HepG2 (cell line): ENCODE measurements around the gene CALML6. TPM values are rescaled to one million over a fixed set of nuclear protein-coding genes. Genes with fewer than 3 reads are reported as not detected.

Experiments used
- ATAC-seq: fragments of 200-7000 bp; cut with Tn5 transposase; 3 replicates; pipeline ENCODE4 v1.9.1; 2020; ENCODE audit warnings: mild to moderate bottlenecking, moderate library complexity
- BruUV-seq: library from RNA; stranded (reverse); fragments of 400-500 nt; replicated peaks from 2 replicates; lab custom pipeline; 2021; lab: Mats Ljungman, UMichigan
- CTCF ChIA-PET: fragments of 300-600 bp; formaldehyde crosslinking; extraction: SDS; loops from one replicate; lab custom pipeline; 2021; ENCODE audit warnings: low total read pairs, inconsistent platforms, low intra/inter-chr PET ratio; lab: Yijun Ruan, JAX
- POLR2A ChIA-PET: fragments of 350-600 bp; sonication (Branson Sonifier 250); formaldehyde crosslinking; loops from one replicate; lab custom pipeline; 2020; ENCODE audit warnings: antibody characterized with exemption, inconsistent platforms; lab: Yijun Ruan, JAX
- DNase-seq: peaks from one replicate; pipeline ENCODE4 v3.0.0-alpha.2; 2015; ENCODE audit warnings: low spot score
- FAIRE-seq: peaks from 3 replicates; lab custom pipeline; 2011; peaks lifted over from hg19 to GRCh38; lab: Jason Lieb, UNC
- H2AFZ ChIP-seq: one replicate; pipeline ENCODE4 v1.6.1; 2011; ENCODE audit warnings: low read length, inconsistent platforms
- H3K27ac ChIP-seq: fragments of 300-600 bp; 3 replicates; pipeline ENCODE4 v1.8.0; 2011; ENCODE audit warnings: mixed run types, mild to moderate bottlenecking, mixed read lengths, low read length, inconsistent platforms; ENCODE audit not compliant: insufficient read depth; ENCODE audit errors: extremely low read length
- H3K27me3 ChIP-seq, 2 experiments: fragments of 200-600 bp in 1 of 2; 2 replicates in 1 of 2; 3 replicates in 1 of 2; pipeline versions ENCODE4 v1.6.0 to v1.8.0; 2011; ENCODE audit warnings: low read length in 2 of 2, mild to moderate bottlenecking in 2 of 2, moderate library complexity in 2 of 2, inconsistent platforms in 1 of 2; ENCODE audit not compliant: insufficient read depth in 2 of 2, control insufficient read depth in 1 of 2
- H3K36me3 ChIP-seq, 2 experiments: fragments of 200-600 bp in 1 of 2; replicated peaks in 1 of 2; 2 replicates in 1 of 2; 3 replicates in 1 of 2; pipeline versions ENCODE4 v1.5.1 to v1.8.0; 2011; ENCODE audit warnings: low read length in 2 of 2, inconsistent platforms in 1 of 2; ENCODE audit not compliant: insufficient read depth in 2 of 2, control insufficient read depth in 1 of 2
- H3K4me1 ChIP-seq: 2 replicates; pipeline ENCODE4 v1.5.1; 2012; ENCODE audit warnings: low read length, inconsistent platforms; ENCODE audit not compliant: insufficient read depth
- H3K4me2 ChIP-seq: 2 replicates; pipeline ENCODE4 v1.6.0; 2011; ENCODE audit warnings: low read depth, low read length, inconsistent platforms
- H3K4me3 ChIP-seq, 3 experiments: fragments of 200-600 bp in 1 of 3; sonication (generic), shearing (Covaris generic) in 1 of 3; replicated peaks in 1 of 3; 2 replicates each; pipeline ENCODE4 v1.5.1; 2011 to 2016; ENCODE audit warnings: low read length in 3 of 3, inconsistent platforms in 2 of 3, low read depth in 2 of 3, mild to moderate bottlenecking in 2 of 3, control low read depth in 1 of 3, mixed read lengths in 1 of 3; ENCODE audit not compliant: insufficient read depth in 1 of 3
- H3K79me2 ChIP-seq: one replicate; pipeline ENCODE4 v1.6.1; 2011; ENCODE audit warnings: low read length, inconsistent platforms; ENCODE audit not compliant: insufficient read depth
- H3K9ac ChIP-seq: 2 replicates; pipeline ENCODE4 v1.6.0; 2011; ENCODE audit warnings: mild to moderate bottlenecking, low read depth, low read length, inconsistent platforms; ENCODE audit not compliant: insufficient read depth
- H3K9me3 ChIP-seq: 2 replicates; pipeline ENCODE4 v1.5.1; 2012; ENCODE audit warnings: mild to moderate bottlenecking, low read length
- H4K20me1 ChIP-seq: 2 replicates; pipeline ENCODE4 v1.6.0; 2011; ENCODE audit warnings: inconsistent platforms, mild to moderate bottlenecking, low read length, moderate library complexity; ENCODE audit not compliant: insufficient read depth
- BRCA1 ChIP-seq: sonication (generic); formaldehyde crosslinking; IDR thresholded peaks from 2 replicates; pipeline ENCODE4 v1.4.0; 2020; ENCODE audit warnings: missing genetic modification reagents
- ELF4 ChIP-seq: sonication (generic); formaldehyde crosslinking; IDR thresholded peaks from 2 replicates; pipeline ENCODE4 v1.5.0; 2020; ENCODE audit warnings: missing genetic modification reagents, mild to moderate bottlenecking, moderate library complexity, borderline replicate concordance
- NPAS2 ChIP-seq: sonication (generic); formaldehyde crosslinking; IDR thresholded peaks from 2 replicates; pipeline ENCODE4 v1.8.0; 2022; ENCODE audit warnings: mild to moderate bottlenecking, missing genetic modification reagents, borderline replicate concordance
- SIN3B ChIP-seq: fragments of 150-350 bp; IDR thresholded peaks from 2 replicates; pipeline ENCODE4 v1.6.1; 2014; ENCODE audit warnings: low read length
- SIX1 ChIP-seq: sonication (generic); formaldehyde crosslinking; IDR thresholded peaks from 2 replicates; pipeline ENCODE4 v1.4.0; 2020; ENCODE audit warnings: missing genetic modification reagents, borderline replicate concordance
- TRIM24 ChIP-seq: sonication (generic); formaldehyde crosslinking; IDR thresholded peaks from 2 replicates; pipeline ENCODE4 v1.8.0; 2022; ENCODE audit warnings: mild to moderate bottlenecking, missing genetic modification reagents
- ZNF431 ChIP-seq: sonication (generic); formaldehyde crosslinking; IDR thresholded peaks from 2 replicates; pipeline ENCODE4 v1.9.0; 2022; ENCODE audit warnings: missing genetic modification reagents, low read depth, mild to moderate bottlenecking, borderline replicate concordance
- ZNF460 ChIP-seq: sonication (generic); formaldehyde crosslinking; IDR thresholded peaks from 2 replicates; pipeline ENCODE4 v1.5.1; 2020; ENCODE audit warnings: missing genetic modification reagents, mild to moderate bottlenecking, borderline replicate concordance
- ZNF780A ChIP-seq: sonication (generic); formaldehyde crosslinking; IDR thresholded peaks from 2 replicates; pipeline ENCODE4 v1.8.0; 2022; ENCODE audit warnings: mild to moderate bottlenecking, missing genetic modification reagents, moderate library complexity
- ZNF790 ChIP-seq: sonication (generic); formaldehyde crosslinking; IDR thresholded peaks from 2 replicates; pipeline ENCODE4 v1.8.0; 2022; ENCODE audit warnings: missing genetic modification reagents, mild to moderate bottlenecking, borderline replicate concordance
- WGBS: methylation state at CpG from one replicate; pipeline ENCODE4 v1.1.6; 2017; ENCODE audit warnings: low lambda C conversion rate; 5-methylcytosine and 5-hydroxymethylcytosine counted together
- in situ Hi-C: cut with HindIII; loops from 2 replicates; pipeline ENCODE4 v1.10.0; 2017; ENCODE audit warnings: low pct_unique_long_range_greater_than_20kb; ENCODE audit not compliant: extremely low pct_ligation_motif_present
- intact Hi-C: fragments of 100-400 bp; cut with micrococcal nuclease; formaldehyde crosslinking; loops from one replicate; pipeline ENCODE4 v1.10.0; 2022; ENCODE audit not compliant: unreplicated experiment
- polyA plus RNA-seq, 8 experiments: library from polyadenylated mRNA; depleted of rRNA in 3 of 8; stranded (reverse) in 7 of 8; unstranded in 1 of 8; fragments of >200 nt; fragmentation: Illumina TruSeq in 4 of 8; extraction: Trizol in 4 of 8; gene quantifications; 2 replicates each; pipeline versions ENCODE4 v1.2.1 to v1.2.3, GENCODE V29; 2011 to 2016; ENCODE audit warnings: low read depth in 4 of 8, missing spikeins in 1 of 8, mixed read lengths in 1 of 8; ENCODE audit not compliant: insufficient read depth in 1 of 8
- total RNA-seq, 5 experiments: library from RNA; depleted of rRNA; stranded (reverse); fragments of >200 nt; fragmentation: Illumina TruSeq; extraction: Trizol; gene quantifications; 2 replicates each; pipeline ENCODE4 v1.2.3, GENCODE V29; 2016; ENCODE audit warnings: low read depth in 1 of 5
- TF ChIP-seq, protein P1 (sequence below): sonication (generic); formaldehyde crosslinking; conservative IDR thresholded peaks from 2 replicates; pipeline ENCODE4 v1.8.1; 2023; ENCODE audit warnings: missing genetic modification reagents
- TF ChIP-seq, protein P2 (sequence below): IDR thresholded peaks from 2 replicates; pipeline ENCODE4 v1.6.1; 2012; ENCODE audit warnings: low read depth, low read length, improper control_type of control experiment
- TF ChIP-seq, protein P3 (sequence below): sonication (generic); formaldehyde crosslinking; IDR thresholded peaks from 2 replicates; pipeline ENCODE4 v1.4.0; 2020; ENCODE audit warnings: missing genetic modification reagents

The CALML6 gene
- total and polyA plus RNA-seq, 2 of the 13 experiments (the other 11 are each of a cell fraction or from before 2014, with no cell fraction given), result 0.11 to 0.12 TPM

DNA sequence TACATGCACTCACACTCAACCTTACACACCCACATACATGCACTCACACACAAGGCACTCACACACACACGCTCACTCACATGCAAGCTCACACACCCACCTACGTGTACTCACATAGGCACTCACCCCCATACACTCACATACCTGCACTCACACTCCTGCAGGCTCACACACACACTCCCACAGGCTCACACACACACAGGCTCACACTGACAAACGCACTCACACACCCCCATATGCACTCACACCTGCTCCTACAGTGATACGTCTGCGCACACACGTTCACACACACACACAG, 23.2 kb downstream of the CALML6 start:
- ChIA-PET POLR2A (no interaction called here), CTCF (no interaction called here)
- no peak overlapping the region for H3K9ac ChIP-seq
- intact Hi-C loops, result no loop called here
- no peaks in the 10 kb centered on the region for H3K9me3 ChIP-seq
- peaks cover 43% of the 10 kb centered on the region for H3K4me1 ChIP-seq
- no peaks in the 10 kb centered on the region for H4K20me1 ChIP-seq
- in situ Hi-C loops, result no loop called here
- no peaks in the 10 kb centered on the region for H3K27me3 ChIP-seq
- BruUV-seq, result no TSS peak
- H2AFZ ChIP-seq, result no peak overlapping the region
- ATAC-seq (no peak), FAIRE-seq (no peak), DNase-seq (no peak)
- no peaks in the 10 kb centered on the region; a peak in 1 of 5 replicates for H3K36me3 ChIP-seq
- no peak overlapping the region for H3K27ac ChIP-seq
- no peak overlapping the region for H3K4me2 ChIP-seq
- TF ChIP-seq ELF4 (no peak), TRIM24 (CRISPR knock-in tag) (no peak), SIX1 (CRISPR knock-in tag) (no peak), ZNF460 (no peak), BRCA1 (CRISPR knock-in tag) (no peak), SIN3B (no peak), ZNF431 (CRISPR knock-in tag) (no peak), ZNF780A (no peak), ZNF790 (no peak), NPAS2 (CRISPR knock-in tag) (no peak)
- TF ChIP-seq, protein P1, sequence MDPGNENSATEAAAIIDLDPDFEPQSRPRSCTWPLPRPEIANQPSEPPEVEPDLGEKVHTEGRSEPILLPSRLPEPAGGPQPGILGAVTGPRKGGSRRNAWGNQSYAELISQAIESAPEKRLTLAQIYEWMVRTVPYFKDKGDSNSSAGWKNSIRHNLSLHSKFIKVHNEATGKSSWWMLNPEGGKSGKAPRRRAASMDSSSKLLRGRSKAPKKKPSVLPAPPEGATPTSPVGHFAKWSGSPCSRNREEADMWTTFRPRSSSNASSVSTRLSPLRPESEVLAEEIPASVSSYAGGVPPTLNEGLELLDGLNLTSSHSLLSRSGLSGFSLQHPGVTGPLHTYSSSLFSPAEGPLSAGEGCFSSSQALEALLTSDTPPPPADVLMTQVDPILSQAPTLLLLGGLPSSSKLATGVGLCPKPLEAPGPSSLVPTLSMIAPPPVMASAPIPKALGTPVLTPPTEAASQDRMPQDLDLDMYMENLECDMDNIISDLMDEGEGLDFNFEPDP (CRISPR knock-in tag), result no peak
- TF ChIP-seq, protein P2, sequence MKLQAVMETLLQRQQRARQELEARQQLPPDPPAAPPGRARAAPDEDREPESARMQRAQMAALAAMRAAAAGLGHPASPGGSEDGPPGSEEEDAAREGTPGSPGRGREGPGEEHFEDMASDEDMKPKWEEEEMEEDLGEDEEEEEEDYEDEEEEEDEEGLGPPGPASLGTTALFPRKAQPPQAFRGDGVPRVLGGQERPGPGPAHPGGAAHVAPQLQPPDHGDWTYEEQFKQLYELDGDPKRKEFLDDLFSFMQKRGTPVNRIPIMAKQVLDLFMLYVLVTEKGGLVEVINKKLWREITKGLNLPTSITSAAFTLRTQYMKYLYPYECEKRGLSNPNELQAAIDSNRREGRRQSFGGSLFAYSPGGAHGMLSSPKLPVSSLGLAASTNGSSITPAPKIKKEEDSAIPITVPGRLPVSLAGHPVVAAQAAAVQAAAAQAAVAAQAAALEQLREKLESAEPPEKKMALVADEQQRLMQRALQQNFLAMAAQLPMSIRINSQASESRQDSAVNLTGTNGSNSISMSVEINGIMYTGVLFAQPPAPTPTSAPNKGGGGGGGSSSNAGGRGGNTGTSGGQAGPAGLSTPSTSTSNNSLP, result no peak
- TF ChIP-seq, protein P3, sequence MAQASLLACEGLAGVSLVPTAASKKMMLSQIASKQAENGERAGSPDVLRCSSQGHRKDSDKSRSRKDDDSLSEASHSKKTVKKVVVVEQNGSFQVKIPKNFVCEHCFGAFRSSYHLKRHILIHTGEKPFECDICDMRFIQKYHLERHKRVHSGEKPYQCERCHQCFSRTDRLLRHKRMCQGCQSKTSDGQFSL (CRISPR knock-in tag), result no peak
- WGBS, result 80% methylated on average over 6 of the region's 6 CpGs
- H3K79me2 ChIP-seq, result peaks cover 5% of the 10 kb centered on the region
- H3K4me3 ChIP-seq, result no peak overlapping the region
